ENCODE measurements around the gene ZNF454.

DNA sequence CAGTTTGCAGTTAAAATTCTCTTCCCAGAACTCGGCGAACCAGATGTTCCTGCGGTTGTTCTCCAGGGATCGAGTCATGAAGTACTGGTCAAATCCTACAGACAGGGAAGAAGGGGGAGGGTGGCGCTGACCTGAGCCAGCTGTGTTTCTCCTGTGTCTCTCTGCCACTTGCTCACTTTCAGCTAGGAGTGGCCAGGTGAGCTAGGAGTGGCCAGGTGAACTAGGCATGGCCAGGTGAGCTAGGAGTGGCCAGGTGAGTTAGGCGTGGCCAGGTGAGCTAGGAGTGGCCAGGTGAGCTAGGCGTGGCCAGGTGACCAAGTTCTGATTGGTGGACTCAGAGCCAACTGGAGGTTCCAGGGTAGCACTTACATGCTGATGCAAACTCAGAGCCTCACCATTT lies 48.3 kb downstream of the ZNF454 start:
- TF ChIP-seq ZBTB33 (IDR thresholded peaks at IDR 0.05; ENCODE audit: extremely low read depth, insufficient replicate concordance, low read length) (no peak), SP1 (IDR thresholded peaks at IDR 0.05; ENCODE audit: low read depth) (no peak)
- TF ChIP-seq, protein P1, sequence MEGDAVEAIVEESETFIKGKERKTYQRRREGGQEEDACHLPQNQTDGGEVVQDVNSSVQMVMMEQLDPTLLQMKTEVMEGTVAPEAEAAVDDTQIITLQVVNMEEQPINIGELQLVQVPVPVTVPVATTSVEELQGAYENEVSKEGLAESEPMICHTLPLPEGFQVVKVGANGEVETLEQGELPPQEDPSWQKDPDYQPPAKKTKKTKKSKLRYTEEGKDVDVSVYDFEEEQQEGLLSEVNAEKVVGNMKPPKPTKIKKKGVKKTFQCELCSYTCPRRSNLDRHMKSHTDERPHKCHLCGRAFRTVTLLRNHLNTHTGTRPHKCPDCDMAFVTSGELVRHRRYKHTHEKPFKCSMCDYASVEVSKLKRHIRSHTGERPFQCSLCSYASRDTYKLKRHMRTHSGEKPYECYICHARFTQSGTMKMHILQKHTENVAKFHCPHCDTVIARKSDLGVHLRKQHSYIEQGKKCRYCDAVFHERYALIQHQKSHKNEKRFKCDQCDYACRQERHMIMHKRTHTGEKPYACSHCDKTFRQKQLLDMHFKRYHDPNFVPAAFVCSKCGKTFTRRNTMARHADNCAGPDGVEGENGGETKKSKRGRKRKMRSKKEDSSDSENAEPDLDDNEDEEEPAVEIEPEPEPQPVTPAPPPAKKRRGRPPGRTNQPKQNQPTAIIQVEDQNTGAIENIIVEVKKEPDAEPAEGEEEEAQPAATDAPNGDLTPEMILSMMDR (IDR thresholded peaks at IDR 0.05 in 2 of 3, conservative IDR thresholded peaks at IDR 0.05 in 1 of 3; ENCODE audit: borderline replicate concordance in 1 of 3, insufficient read depth in 1 of 3, low read depth in 2 of 3, low read length in 2 of 3): no peak
